ENCODE measurements around the gene PCGF3.

Gene PCGF3, protein sequence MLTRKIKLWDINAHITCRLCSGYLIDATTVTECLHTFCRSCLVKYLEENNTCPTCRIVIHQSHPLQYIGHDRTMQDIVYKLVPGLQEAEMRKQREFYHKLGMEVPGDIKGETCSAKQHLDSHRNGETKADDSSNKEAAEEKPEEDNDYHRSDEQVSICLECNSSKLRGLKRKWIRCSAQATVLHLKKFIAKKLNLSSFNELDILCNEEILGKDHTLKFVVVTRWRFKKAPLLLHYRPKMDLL

DNA sequence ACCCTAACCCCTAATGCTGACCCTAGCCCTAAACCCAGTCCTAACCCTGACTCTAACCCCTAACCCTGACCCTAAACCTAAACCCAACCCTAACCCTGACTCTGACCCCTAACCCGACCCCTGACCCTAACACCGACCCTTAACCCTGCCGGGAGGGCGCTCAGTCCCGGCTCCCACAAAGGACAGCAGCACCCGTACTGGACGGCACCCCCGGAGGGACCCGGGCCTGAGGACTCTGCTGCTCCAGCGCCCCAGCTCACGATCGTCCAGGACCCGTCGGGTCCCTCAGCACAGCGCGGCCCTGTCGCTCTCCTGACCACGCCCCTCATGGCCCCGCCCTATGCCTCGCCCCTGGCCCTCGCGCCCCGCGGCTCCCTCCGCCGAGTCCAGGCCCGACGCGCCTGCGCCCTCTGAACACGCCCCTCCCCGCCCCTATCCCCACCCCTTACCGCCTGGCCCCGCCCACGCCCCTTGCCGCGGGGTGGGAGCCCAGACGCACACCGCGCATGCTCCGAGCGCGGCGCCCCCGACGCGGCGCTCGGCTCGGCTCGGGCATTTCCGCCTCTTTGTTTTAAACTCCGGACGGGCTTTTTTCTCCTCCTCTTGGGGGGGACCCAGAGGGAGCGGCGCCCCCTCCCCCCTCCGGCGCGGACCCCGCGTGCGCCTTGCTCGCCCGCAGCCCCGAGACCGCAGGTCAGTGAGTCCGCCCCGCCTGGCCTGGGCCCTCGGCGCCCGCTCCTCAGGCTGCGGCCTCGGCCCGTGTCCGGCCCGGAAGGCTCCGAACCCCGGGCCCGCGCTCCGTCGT lies at the start of gene PCGF3:
Gene PCGF3, plus strand, starts transcription at position 555 of the 805 bp plus-strand sequence. CDS start 27,849 bp downstream, outside the sequence.
- DNase-seq (ENCODE audit: low read depth, low spot score), result peak; percentile 99

GRCh38 chr4:656436-657337 lies 48.9 kb upstream of the PCGF3 start:
- DNase-seq (ENCODE audit: low read depth, low spot score), result no peak

DNA sequence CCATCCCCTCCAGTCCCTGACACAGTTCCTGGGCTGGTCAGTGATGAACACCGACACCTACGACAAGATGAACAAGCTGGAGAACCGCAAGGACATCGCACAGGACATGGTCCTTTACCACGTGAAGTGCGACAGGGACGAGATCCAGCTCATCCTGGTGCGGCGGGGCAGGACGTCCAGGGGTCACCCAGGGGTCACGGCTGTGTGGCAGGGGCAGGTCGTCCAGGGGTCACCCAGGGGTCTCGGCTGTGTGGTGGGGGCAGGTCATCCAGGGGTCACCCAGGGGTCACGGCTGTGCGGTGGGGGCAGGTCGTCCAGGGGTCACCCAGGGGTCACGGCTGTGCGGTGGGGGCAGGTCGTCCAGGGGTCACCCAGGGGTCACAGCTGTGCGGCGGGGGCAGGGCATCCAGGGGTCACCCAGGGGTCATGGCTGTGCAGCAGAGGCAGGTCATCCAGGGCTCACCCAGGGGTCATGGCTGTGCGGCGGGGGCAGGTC lies 48.2 kb upstream of the PCGF3 start:
- no peak for DNase-seq (ENCODE audit: low read depth, low spot score)

- no peak for DNase-seq (ENCODE audit: low read depth, low spot score)
These were observed 47.6 kb upstream of the PCGF3 start for GRCh38 chr4:657834-658667.

DNA sequence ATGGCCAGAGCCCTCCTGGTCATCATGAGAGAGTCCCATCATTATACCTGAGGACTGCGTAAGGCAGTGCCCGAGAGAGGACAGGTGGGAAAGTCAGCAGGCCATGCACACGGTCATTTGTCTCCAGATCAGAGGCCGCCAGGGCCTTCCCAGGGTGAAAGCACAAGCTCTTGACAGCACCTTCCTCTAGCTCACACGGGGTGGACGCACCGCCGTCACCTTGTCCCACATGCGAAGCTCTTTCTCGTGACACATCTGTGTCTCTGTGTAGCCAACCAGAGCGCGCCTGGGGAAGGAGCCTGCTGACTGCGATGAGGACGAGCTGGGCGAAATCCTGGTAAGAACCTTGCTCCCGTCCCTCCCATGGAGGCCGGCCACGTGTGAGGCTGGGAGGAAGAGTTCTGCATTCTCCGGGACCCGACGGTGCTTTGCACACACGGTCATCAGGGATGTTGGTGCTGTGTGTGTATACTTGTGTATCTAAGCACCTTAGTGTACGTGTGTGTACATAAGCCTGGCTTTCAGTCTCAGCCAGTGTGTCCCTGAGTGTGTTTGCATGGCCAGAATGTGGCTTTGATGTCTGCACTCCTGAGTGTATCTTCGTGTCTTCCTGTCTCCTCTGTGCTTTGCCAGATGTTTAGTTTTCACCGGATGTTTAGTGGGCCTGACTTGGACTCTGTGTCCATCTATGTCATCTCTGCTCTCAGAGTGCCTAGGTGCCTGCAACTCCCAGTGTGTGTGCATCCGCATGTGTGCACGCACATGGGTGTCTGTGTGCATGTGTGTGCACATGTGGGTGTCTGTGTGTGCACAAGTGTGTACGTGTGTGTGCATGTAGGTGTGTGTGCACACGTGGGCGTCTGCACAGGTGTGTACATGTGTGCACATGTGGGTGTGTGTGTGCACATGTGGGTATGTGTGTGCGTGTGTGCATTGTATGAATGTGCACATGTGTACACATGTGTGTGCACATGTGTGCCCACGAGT lies 46.7 kb upstream of the PCGF3 start:
- DNase-seq (ENCODE audit: low read depth, low spot score), result no peak

- no peak for DNase-seq (ENCODE audit: low read depth, low spot score)
These were observed 45.8 kb upstream of the PCGF3 start for GRCh38 chr4:659851-660250.

DNA sequence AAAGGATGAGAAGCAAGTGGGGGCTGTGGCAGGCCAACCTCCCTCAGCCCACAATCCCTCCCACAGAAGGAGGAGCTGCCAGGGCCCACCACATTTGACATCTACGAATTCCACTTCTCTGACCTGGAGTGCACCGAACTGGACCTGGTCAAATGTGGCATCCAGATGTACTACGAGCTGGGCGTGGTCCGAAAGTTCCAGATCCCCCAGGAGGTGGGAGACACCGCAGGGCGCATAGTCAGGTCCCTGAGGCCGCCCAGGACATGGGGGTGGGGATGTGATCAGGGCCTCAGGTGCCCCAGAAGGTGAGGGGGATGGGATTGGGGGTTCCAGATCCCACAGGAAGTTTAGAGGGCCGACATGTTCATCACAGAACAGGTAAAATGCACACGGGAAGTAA lies 45.2 kb upstream of the PCGF3 start:
- no peak for DNase-seq (ENCODE audit: low read depth, low spot score)

GRCh38 chr4:661231-661630 lies 44.4 kb upstream of the PCGF3 start:
- DNase-seq (ENCODE audit: low read depth, low spot score), result no peak

GRCh38 chr4:661881-662761 lies 43.5 kb upstream of the PCGF3 start:
- no peak for DNase-seq (ENCODE audit: low read depth, low spot score)

DNA sequence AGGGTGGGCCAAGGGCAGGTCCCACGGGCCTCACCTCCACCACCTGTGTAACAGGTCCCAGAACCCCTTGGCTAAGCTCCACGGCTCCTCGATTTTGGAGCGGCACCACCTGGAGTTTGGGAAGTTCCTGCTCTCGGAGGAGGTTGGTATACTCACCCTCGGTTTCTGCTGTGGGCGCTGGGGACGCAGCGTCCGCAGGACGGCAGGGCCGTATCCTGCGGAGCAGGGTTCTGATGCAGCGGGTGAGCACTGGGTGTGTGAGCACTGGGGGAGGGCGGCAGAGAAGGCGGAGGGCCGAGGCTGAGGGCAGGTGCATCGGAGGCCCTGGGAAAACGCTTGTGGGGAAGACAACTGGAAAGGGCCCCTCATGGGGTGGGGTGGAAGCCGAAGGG lies 42.6 kb upstream of the PCGF3 start:
- no peak for DNase-seq (ENCODE audit: low read depth, low spot score)

DNA sequence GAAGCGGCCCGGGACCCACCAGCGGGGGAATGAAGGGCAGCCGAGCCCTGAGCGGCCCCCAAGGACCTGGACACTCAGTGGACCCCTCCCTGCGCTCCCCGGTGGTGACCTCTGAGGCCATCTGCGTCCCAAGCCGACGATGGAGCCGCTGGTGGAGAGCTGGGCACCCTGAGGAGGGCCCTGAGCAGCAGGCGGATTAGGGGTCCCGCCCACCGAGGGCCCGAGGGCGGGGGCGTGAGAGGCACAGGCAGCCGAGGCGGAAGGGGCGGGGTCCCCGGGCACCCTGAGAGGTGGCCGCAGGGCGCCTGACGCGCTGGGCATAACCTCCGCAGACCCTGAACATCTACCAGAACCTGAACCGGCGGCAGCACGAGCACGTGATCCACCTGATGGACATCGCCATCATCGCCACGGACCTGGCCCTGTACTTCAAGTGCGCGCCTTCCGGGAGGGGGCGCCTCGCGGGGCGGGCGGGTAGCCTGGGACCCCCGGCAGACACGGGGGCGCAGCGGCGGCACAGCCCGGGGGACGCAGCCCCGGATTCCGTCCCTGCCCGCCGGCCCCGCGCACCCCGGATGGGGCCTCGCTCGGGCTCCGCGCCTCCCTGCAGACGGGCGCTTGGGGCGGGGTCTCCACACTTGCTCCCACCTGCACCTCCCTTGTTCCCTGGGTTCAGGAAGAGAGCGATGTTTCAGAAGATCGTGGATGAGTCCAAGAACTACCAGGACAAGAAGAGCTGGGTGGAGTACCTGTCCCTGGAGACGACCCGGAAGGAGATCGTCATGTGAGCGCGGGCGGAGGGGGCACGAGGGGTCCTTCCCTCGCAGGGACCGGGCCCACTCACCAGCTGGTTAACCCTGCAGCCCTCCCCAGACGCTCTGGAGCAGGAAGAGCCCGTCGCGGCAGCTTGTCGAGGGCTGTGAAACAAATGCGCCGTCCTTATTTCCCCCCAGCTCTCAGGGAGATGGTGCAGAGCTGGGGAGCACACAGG lies 41.9 kb upstream of the PCGF3 start:
- peak; percentile 74 for DNase-seq (ENCODE audit: low read depth, low spot score)

DNA sequence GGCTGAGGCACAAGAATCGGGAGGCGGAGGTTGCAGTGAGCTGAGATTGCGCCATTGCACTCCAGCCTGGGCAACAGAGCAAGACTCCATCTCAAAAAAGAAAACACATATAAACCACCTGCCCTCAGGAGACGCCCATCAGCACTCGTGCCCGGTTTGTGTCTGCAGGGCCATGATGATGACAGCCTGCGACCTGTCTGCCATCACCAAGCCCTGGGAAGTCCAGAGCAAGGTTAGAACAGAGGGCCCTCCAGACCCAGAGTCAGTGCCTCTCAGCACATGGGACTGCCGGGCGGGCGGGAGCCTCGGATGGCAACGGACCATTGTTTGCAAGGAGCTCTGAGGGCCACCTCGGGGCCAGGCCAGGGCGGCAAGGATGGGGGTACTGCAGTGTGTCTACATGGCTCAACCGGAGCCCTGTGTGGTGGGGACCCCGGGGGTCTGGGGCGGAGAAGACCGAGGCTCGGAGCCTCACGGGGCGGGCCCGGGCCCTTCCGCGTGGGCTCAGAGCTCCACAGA lies 40.9 kb upstream of the PCGF3 start:
- no peak for DNase-seq (ENCODE audit: low read depth, low spot score)

- no peak for DNase-seq (ENCODE audit: low read depth, low spot score)
These were observed 40.3 kb upstream of the PCGF3 start for GRCh38 chr4:665381-665750.

DNA sequence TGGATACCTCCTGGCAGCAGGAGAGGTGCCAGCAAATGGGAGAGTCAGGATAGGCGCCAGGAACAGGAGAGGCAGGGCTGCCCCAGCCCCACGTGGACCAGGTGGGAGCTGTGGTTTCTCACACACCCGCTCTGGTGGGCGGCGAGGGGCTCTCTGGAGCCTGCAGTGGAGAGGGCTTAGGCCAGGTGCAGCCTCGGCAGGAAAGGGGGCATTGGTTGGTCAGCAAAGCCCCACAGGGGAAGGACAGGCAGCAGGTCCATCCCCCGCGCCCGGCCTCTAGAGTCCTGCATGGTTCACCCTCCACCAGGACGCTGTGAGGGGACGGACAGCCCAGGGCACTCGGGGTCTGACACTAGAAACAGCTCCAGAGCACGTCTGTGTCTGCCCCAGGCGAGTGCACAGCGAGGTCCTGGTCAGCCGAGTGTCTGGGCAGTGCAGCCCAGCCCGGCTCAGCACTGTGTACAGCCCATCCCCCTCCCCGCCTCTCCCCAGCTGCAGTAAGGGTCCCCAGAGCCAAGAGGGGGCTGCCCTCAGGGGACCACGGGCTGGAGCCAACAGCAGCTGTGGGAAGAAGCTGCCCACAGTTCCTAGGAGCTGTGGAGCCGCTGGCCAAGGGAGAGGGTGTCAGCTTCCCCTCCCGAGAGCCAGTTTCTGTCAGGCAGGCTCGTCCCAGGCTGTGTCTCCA lies 39.7 kb upstream of the PCGF3 start:
- DNase-seq (ENCODE audit: low read depth, low spot score), result no peak

GRCh38 chr4:666436-666810 lies 39.2 kb upstream of the PCGF3 start:
- DNase-seq (ENCODE audit: low read depth, low spot score), result no peak

GRCh38 chr4:666822-667544 lies 38.6 kb upstream of the PCGF3 start:
- no peak for DNase-seq (ENCODE audit: low read depth, low spot score)
